ENCODE results near the gene SERINC1. TPM values are rescaled to one million over a fixed set of nuclear protein-coding genes. Genes with fewer than 3 reads are reported as not detected.

Gene SERINC1
- total and polyA plus RNA-seq, 2 of the 4 experiments (the other 2 are of a cell fraction), result 79.8 to 123 TPM

DNA sequence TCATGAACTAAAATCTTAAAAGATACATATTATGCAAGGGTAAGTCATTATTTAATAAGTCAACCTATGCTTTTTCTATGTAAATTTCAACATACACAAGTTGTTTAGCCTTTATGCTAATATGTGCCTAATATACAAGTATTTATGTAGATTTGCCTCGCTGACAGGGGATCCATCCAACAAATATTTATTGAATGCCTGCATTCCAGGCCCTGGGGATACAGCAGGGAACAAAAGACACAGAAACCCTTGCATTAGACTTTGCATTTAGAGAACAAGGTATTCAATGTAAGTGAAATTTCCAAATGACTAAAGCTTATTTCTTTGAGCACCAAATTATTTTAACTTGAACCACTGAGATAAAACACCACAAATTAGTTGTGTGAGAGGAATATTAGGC is 19.1 kb downstream of the SERINC1 start:
- no peak overlapping the region for H4K5ac ChIP-seq (ENCODE audit: low read depth, low read length)
- no peak overlapping the region for H3K4me2 ChIP-seq (ENCODE audit: low read depth, low read length)
- H3K9me3 ChIP-seq (ENCODE audit: control insufficient read depth, insufficient read depth, low read length), result no peaks in the 10 kb centered on the region
- no CpG with 5 or more reads among the region's 1 CpG for WGBS, 2 experiments (ENCODE audit: extremely low coverage in 2 of 2, insufficient read length in 1 of 2)
- H3K79me1 ChIP-seq (ENCODE audit: low read depth in 1 of 2, low read length in 2 of 2), result peaks cover 12 to 14% of the 10 kb centered on the region in 2 experiments
- ChIA-PET POLR2A (ENCODE audit: unreplicated experiment) (interaction anchor here (0.6 kb wide), 1 partner anchor 45 kb away, joined by 4 read pairs; no protein-coding TSS in a partner anchor), CTCF (interaction anchor here (0.6 to 1.5 kb wide), 2 partner anchors 20 to 1898 kb away, joined by 3 to 4 read pairs; no protein-coding TSS in a partner anchor)
- in situ Hi-C loops (cut with MboI; ENCODE audit: low sequenced_read_pairs), result no loop called here
- H3K4ac ChIP-seq (ENCODE audit: low read depth, low read length), result no peak overlapping the region
- peaks cover 3% of the 10 kb centered on the region; the same call in 1 of the 2 replicates for H3K9me1 ChIP-seq (ENCODE audit: insufficient read depth, low read length)
- H3K4me1 ChIP-seq (ENCODE audit: control insufficient read depth, insufficient read depth, low read length), result no peaks in the 10 kb centered on the region
- no peak overlapping the region for H3K23ac ChIP-seq (ENCODE audit: low read depth, low read length)
- no peak overlapping the region for H3K56ac ChIP-seq (ENCODE audit: extremely low read depth, insufficient read depth, low read length)
- BruUV-seq (replicated peaks), result no TSS peak
- no peak overlapping the region for H2AK5ac ChIP-seq (ENCODE audit: low read depth, low read length)
- no peak overlapping the region for H2BK20ac ChIP-seq (ENCODE audit: low read depth, low read length)
- no peak overlapping the region for H3K4me3 ChIP-seq (ENCODE audit: insufficient read depth, low read depth, low read length)
- H3K27ac ChIP-seq (ENCODE audit: insufficient read depth, low read length), result no peak overlapping the region
- dilution Hi-C loops (cut with HindIII; ENCODE audit: low sequenced_read_pairs, unreplicated experiment), result no loop called here
- DNase-seq (no peak), ATAC-seq (ENCODE audit: low read depth) (no peak)
- H3K9ac ChIP-seq (ENCODE audit: low read depth, low read length), result no peak overlapping the region
- H2AK9ac ChIP-seq (replicated peaks; ENCODE audit: low read depth, low read length, poor library complexity), result no peak overlapping the region
- intact Hi-C loops (cut with micrococcal nuclease), result no loop called here
- H2AFZ ChIP-seq (replicated peaks; ENCODE audit: low read length, poor library complexity), result no peak overlapping the region
- H2BK15ac ChIP-seq (ENCODE audit: low read depth, low read length), result no peak overlapping the region
- no peak overlapping the region for H2BK120ac ChIP-seq (ENCODE audit: low read depth, low read length)
- H3K36me3 ChIP-seq (ENCODE audit: control insufficient read depth, insufficient read depth, low read length), result peaks cover 26% of the 10 kb centered on the region
- no peak overlapping the region for H2BK5ac ChIP-seq (ENCODE audit: low read depth, low read length, poor library complexity, severe bottlenecking)
- no peak overlapping the region for H4K91ac ChIP-seq (ENCODE audit: insufficient read depth, low read depth, low read length)
- peaks cover 4% of the 10 kb centered on the region; the same call in 1 of the 2 replicates for H4K20me1 ChIP-seq (ENCODE audit: insufficient read depth, low read length)
- no peak overlapping the region for H3K14ac ChIP-seq (replicated peaks; ENCODE audit: low read depth, low read length)
- no peak for TF ChIP-seq CHD1 (IDR thresholded peaks at IDR 0.05; ENCODE audit: low read depth, low read length)
- TF ChIP-seq MAZ (IDR thresholded peaks at IDR 0.05; ENCODE audit: borderline replicate concordance, low read depth, low read length), result no peak
- no peak for TF ChIP-seq RCOR1 (IDR thresholded peaks at IDR 0.05; ENCODE audit: insufficient replicate concordance, low read length)
- TF ChIP-seq, protein P1, sequence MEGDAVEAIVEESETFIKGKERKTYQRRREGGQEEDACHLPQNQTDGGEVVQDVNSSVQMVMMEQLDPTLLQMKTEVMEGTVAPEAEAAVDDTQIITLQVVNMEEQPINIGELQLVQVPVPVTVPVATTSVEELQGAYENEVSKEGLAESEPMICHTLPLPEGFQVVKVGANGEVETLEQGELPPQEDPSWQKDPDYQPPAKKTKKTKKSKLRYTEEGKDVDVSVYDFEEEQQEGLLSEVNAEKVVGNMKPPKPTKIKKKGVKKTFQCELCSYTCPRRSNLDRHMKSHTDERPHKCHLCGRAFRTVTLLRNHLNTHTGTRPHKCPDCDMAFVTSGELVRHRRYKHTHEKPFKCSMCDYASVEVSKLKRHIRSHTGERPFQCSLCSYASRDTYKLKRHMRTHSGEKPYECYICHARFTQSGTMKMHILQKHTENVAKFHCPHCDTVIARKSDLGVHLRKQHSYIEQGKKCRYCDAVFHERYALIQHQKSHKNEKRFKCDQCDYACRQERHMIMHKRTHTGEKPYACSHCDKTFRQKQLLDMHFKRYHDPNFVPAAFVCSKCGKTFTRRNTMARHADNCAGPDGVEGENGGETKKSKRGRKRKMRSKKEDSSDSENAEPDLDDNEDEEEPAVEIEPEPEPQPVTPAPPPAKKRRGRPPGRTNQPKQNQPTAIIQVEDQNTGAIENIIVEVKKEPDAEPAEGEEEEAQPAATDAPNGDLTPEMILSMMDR (conservative IDR thresholded peaks at IDR 0.05; ENCODE audit: low read depth, low read length), result no peak
- no peak for TF ChIP-seq MXI1 (IDR thresholded peaks at IDR 0.05; ENCODE audit: borderline replicate concordance, low read depth, low read length)
- TF ChIP-seq FOS (IDR thresholded peaks at IDR 0.05; ENCODE audit: low read depth, low read length), result no peak
- no peak for TF ChIP-seq RAD21 (IDR thresholded peaks at IDR 0.05; ENCODE audit: low read length)
- no peak for TF ChIP-seq CEBPB (IDR thresholded peaks at IDR 0.05; ENCODE audit: low read depth, low read length)
- TF ChIP-seq POLR2A (IDR thresholded peaks at IDR 0.05; ENCODE audit: low read depth, low read length), result no peak
- no peak for TF ChIP-seq BHLHE40 (IDR thresholded peaks at IDR 0.05; ENCODE audit: low read depth, low read length)
- no peak for TF ChIP-seq SMC3 (IDR thresholded peaks at IDR 0.05; ENCODE audit: low read depth, low read length)
- TF ChIP-seq, protein P2, sequence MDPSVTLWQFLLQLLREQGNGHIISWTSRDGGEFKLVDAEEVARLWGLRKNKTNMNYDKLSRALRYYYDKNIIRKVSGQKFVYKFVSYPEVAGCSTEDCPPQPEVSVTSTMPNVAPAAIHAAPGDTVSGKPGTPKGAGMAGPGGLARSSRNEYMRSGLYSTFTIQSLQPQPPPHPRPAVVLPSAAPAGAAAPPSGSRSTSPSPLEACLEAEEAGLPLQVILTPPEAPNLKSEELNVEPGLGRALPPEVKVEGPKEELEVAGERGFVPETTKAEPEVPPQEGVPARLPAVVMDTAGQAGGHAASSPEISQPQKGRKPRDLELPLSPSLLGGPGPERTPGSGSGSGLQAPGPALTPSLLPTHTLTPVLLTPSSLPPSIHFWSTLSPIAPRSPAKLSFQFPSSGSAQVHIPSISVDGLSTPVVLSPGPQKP (IDR thresholded peaks at IDR 0.05; ENCODE audit: borderline replicate concordance, low read depth, low read length), result no peak
- TF ChIP-seq, protein P3, sequence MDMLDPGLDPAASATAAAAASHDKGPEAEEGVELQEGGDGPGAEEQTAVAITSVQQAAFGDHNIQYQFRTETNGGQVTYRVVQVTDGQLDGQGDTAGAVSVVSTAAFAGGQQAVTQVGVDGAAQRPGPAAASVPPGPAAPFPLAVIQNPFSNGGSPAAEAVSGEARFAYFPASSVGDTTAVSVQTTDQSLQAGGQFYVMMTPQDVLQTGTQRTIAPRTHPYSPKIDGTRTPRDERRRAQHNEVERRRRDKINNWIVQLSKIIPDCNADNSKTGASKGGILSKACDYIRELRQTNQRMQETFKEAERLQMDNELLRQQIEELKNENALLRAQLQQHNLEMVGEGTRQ (IDR thresholded peaks at IDR 0.05; ENCODE audit: low read depth, low read length), result no peak
- TF ChIP-seq NFE2L2 (IDR thresholded peaks at IDR 0.05; ENCODE audit: low read depth, low read length), result no peak
- no peak for TF ChIP-seq RFX5 (IDR thresholded peaks at IDR 0.05; ENCODE audit: low read depth, low read length)
- no peak for TF ChIP-seq MAFK (IDR thresholded peaks at IDR 0.05; ENCODE audit: low read depth, low read length)
- H4K8ac ChIP-seq (ENCODE audit: low read depth in 2 of 2, low read length in 2 of 2), result no peak overlapping the region
- no peaks in the 10 kb centered on the region for H3K27me3 ChIP-seq (ENCODE audit: control insufficient read depth, insufficient read depth, low read length)
- H3K18ac ChIP-seq (ENCODE audit: low read depth, low read length), result no peak overlapping the region
